GM23338 (cell line): ENCODE measurements around the gene MYOZ3. TPM values are rescaled to one million over a fixed set of nuclear protein-coding genes. Genes with fewer than 3 reads are reported as not detected.
A peak's percentile ranks its signal among the peaks of the same experiment; 100 is the strongest.

Experiments used
- ATAC-seq: fragments of 200-7000 bp; cut with Tn5 transposase; 3 replicates; pipeline ENCODE4 v1.9.1; 2020
- DNase-seq: peaks from one replicate; pipeline ENCODE4 v3.0.0-alpha.2; 2015; ENCODE audit warnings: low spot score
- H2AFZ ChIP-seq: fragments of 200-600 bp; sonication (generic); 2 replicates; pipeline ENCODE4 v1.8.0; 2016; ENCODE audit warnings: antibody characterized with exemption, mild to moderate bottlenecking, moderate library complexity
- H3F3A ChIP-seq: fragments of 200-600 bp; sonication (generic); replicated peaks from 2 replicates; pipeline ENCODE4 v1.8.0; 2017; ENCODE audit warnings: antibody characterized with exemption, mixed run types, low read depth
- H3K27ac ChIP-seq: fragments of 200-600 bp; sonication (generic); 2 replicates; pipeline ENCODE4 v1.6.1; 2016; ENCODE audit warnings: low read depth
- H3K27me3 ChIP-seq: fragments of 200-600 bp; sonication (generic); 2 replicates; pipeline ENCODE4 v1.8.0; 2016; ENCODE audit warnings: mild to moderate bottlenecking, mixed run types, moderate library complexity; ENCODE audit not compliant: insufficient read depth
- H3K36me3 ChIP-seq: fragments of 200-600 bp; sonication (generic); 2 replicates; pipeline ENCODE4 v1.8.0; 2016; ENCODE audit warnings: mild to moderate bottlenecking; ENCODE audit not compliant: insufficient read depth
- H3K4me1 ChIP-seq: fragments of 200-600 bp; sonication (generic); 2 replicates; pipeline ENCODE4 v1.8.0; 2016; ENCODE audit warnings: mild to moderate bottlenecking, moderate library complexity; ENCODE audit not compliant: insufficient read depth
- H3K4me2 ChIP-seq: fragments of 200-600 bp; sonication (generic); 2 replicates; pipeline ENCODE4 v1.7.1; 2017; ENCODE audit warnings: mixed run types
- H3K4me3 ChIP-seq: fragments of 200-600 bp; sonication (generic); 2 replicates; pipeline ENCODE4 v1.6.1; 2016; ENCODE audit warnings: mixed run types
- H3K79me2 ChIP-seq: fragments of 200-600 bp; sonication (generic); replicated peaks from 2 replicates; pipeline ENCODE4 v1.8.0; 2017; ENCODE audit warnings: mild to moderate bottlenecking; ENCODE audit not compliant: insufficient read depth
- H3K9me2 ChIP-seq: fragments of 200-600 bp; sonication (generic); 2 replicates; pipeline ENCODE4 v1.8.0; 2017; ENCODE audit not compliant: insufficient read depth
- H4K20me1 ChIP-seq: fragments of 200-600 bp; sonication (generic); replicated peaks from 2 replicates; pipeline ENCODE4 v1.8.0; 2017; ENCODE audit warnings: mild to moderate bottlenecking; ENCODE audit not compliant: insufficient read depth
- H3K27ac Mint-ChIP-seq: 2 replicates; pipeline ENCODE4 v1.8.0; 2020; ENCODE audit warnings: inconsistent platforms, mild to moderate bottlenecking, moderate library complexity, mixed read lengths
- H3K27me3 Mint-ChIP-seq: 3 replicates; pipeline ENCODE4 v1.8.0; 2022; ENCODE audit warnings: low read depth, mild to moderate bottlenecking, moderate library complexity, mixed read lengths, inconsistent platforms; ENCODE audit not compliant: insufficient read depth, poor library complexity
- H3K36me3 Mint-ChIP-seq: 3 replicates; pipeline ENCODE4 v1.8.0; 2021; ENCODE audit warnings: low read depth, mild to moderate bottlenecking, inconsistent platforms, moderate library complexity, mixed read lengths
- H3K4me1 Mint-ChIP-seq: 3 replicates; pipeline ENCODE4 v1.8.0; 2020; ENCODE audit warnings: mild to moderate bottlenecking, inconsistent platforms, mixed read lengths
- H3K4me3 Mint-ChIP-seq: 3 replicates; pipeline ENCODE4 v1.8.0; 2021; ENCODE audit warnings: moderate library complexity, mild to moderate bottlenecking, inconsistent platforms, mixed read lengths
- H3K9me3 Mint-ChIP-seq: 3 replicates; pipeline ENCODE4 v1.8.0; 2020; ENCODE audit warnings: moderate library complexity, mild to moderate bottlenecking, inconsistent platforms, mixed read lengths
- CREB1 ChIP-seq: fragments of 250-450 bp; sonication (Bioruptor Pico); IDR thresholded peaks from 2 replicates; pipeline ENCODE4 v1.5.0; 2020; ENCODE audit warnings: low read depth, mild to moderate bottlenecking, moderate library complexity
- EZH2 ChIP-seq: fragments of 200-600 bp; sonication (generic); IDR thresholded peaks from one replicate; pipeline ENCODE4 v1.8.0; 2017; ENCODE audit warnings: antibody characterized with exemption, mild to moderate bottlenecking, low read depth; ENCODE audit not compliant: unreplicated experiment
- EZH2phosphoT487 ChIP-seq: fragments of 200-600 bp; sonication (generic); IDR thresholded peaks from one replicate; pipeline ENCODE4 v1.8.1; 2018; ENCODE audit warnings: antibody characterized with exemption; ENCODE audit not compliant: unreplicated experiment
- NANOG ChIP-seq: IDR thresholded peaks from 2 replicates; pipeline ENCODE4 v1.6.1; 2016; ENCODE audit warnings: antibody characterized with exemption, borderline replicate concordance
- POLR2AphosphoS5 ChIP-seq: IDR thresholded peaks from 2 replicates; pipeline ENCODE4 v1.6.1; 2016; ENCODE audit warnings: antibody characterized with exemption, low read depth
- STAT1 ChIP-seq: IDR thresholded peaks from one replicate; pipeline ENCODE4 v1.6.1; 2016; ENCODE audit warnings: antibody characterized with exemption; ENCODE audit not compliant: unreplicated experiment
- ZNF114 ChIP-seq: fragments of 250-450 bp; sonication (Bioruptor Pico); IDR thresholded peaks from 2 replicates; pipeline ENCODE4 v1.5.0; 2020; ENCODE audit warnings: mild to moderate bottlenecking, moderate library complexity
- ZNF331 ChIP-seq: fragments of 250-450 bp; sonication (Bioruptor Pico); IDR thresholded peaks from 2 replicates; pipeline ENCODE4 v1.5.0; 2020; ENCODE audit warnings: low read depth, mild to moderate bottlenecking, moderate library complexity
- polyA plus RNA-seq: library from polyadenylated mRNA; unstranded; fragments of >200 nt; fragmentation: Nextera tagmentation; extraction: Ambion mirVana; gene quantifications from 2 replicates; pipeline ENCODE4 v1.2.1, GENCODE V29; 2016
- total RNA-seq: library from RNA; depleted of rRNA; stranded (reverse); fragments of >200 nt; shearing (Covaris generic); gene quantifications from 2 replicates; pipeline ENCODE4 v1.2.3, GENCODE V29; 2014
- TF ChIP-seq, protein P1 (sequence below): fragments of 250-450 bp; sonication (Bioruptor Pico); IDR thresholded peaks from 2 replicates; pipeline ENCODE4 v1.5.0; 2020; ENCODE audit warnings: mild to moderate bottlenecking, moderate library complexity
- TF ChIP-seq, protein P2 (sequence below): IDR thresholded peaks from one replicate; pipeline ENCODE4 v1.6.1; 2018; ENCODE audit warnings: antibody characterized with exemption; ENCODE audit not compliant: unreplicated experiment
- TF ChIP-seq, protein P3 (sequence below), 2 experiments: fragments of 200-600 bp in 1 of 2; sonication (generic) in 1 of 2; conservative IDR thresholded peaks; 2 replicates each; pipeline versions ENCODE4 v1.5.1 to v1.6.1; 2016 to 2017; ENCODE audit warnings: antibody characterized with exemption in 2 of 2, low read depth in 2 of 2, mild to moderate bottlenecking in 2 of 2, moderate library complexity in 1 of 2

Gene MYOZ3
- total and polyA plus RNA-seq, 2 experiments from 2014 or later = 12.7 to 13.8 TPM

DNA sequence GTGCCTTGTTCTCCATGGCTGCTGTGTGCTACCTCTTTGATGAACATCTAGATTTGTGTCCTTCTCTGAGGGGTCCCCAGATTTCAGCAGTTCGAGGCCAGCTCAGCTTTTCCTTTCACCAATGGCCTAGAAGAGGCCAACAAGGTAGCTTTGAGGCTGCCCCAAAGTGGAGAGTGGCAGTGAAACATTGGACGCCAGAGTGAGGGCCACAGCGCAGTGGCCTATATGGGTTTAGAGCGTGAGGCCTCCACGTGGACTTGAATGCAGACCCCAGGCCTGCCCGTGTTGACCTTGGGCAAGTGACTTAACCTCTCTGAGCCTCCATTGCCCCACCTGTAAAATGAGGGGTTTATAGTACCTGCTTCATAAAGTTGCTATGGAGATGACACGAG lies 11.8 kb downstream of the MYOZ3 start:
- TF ChIP-seq, protein P1, sequence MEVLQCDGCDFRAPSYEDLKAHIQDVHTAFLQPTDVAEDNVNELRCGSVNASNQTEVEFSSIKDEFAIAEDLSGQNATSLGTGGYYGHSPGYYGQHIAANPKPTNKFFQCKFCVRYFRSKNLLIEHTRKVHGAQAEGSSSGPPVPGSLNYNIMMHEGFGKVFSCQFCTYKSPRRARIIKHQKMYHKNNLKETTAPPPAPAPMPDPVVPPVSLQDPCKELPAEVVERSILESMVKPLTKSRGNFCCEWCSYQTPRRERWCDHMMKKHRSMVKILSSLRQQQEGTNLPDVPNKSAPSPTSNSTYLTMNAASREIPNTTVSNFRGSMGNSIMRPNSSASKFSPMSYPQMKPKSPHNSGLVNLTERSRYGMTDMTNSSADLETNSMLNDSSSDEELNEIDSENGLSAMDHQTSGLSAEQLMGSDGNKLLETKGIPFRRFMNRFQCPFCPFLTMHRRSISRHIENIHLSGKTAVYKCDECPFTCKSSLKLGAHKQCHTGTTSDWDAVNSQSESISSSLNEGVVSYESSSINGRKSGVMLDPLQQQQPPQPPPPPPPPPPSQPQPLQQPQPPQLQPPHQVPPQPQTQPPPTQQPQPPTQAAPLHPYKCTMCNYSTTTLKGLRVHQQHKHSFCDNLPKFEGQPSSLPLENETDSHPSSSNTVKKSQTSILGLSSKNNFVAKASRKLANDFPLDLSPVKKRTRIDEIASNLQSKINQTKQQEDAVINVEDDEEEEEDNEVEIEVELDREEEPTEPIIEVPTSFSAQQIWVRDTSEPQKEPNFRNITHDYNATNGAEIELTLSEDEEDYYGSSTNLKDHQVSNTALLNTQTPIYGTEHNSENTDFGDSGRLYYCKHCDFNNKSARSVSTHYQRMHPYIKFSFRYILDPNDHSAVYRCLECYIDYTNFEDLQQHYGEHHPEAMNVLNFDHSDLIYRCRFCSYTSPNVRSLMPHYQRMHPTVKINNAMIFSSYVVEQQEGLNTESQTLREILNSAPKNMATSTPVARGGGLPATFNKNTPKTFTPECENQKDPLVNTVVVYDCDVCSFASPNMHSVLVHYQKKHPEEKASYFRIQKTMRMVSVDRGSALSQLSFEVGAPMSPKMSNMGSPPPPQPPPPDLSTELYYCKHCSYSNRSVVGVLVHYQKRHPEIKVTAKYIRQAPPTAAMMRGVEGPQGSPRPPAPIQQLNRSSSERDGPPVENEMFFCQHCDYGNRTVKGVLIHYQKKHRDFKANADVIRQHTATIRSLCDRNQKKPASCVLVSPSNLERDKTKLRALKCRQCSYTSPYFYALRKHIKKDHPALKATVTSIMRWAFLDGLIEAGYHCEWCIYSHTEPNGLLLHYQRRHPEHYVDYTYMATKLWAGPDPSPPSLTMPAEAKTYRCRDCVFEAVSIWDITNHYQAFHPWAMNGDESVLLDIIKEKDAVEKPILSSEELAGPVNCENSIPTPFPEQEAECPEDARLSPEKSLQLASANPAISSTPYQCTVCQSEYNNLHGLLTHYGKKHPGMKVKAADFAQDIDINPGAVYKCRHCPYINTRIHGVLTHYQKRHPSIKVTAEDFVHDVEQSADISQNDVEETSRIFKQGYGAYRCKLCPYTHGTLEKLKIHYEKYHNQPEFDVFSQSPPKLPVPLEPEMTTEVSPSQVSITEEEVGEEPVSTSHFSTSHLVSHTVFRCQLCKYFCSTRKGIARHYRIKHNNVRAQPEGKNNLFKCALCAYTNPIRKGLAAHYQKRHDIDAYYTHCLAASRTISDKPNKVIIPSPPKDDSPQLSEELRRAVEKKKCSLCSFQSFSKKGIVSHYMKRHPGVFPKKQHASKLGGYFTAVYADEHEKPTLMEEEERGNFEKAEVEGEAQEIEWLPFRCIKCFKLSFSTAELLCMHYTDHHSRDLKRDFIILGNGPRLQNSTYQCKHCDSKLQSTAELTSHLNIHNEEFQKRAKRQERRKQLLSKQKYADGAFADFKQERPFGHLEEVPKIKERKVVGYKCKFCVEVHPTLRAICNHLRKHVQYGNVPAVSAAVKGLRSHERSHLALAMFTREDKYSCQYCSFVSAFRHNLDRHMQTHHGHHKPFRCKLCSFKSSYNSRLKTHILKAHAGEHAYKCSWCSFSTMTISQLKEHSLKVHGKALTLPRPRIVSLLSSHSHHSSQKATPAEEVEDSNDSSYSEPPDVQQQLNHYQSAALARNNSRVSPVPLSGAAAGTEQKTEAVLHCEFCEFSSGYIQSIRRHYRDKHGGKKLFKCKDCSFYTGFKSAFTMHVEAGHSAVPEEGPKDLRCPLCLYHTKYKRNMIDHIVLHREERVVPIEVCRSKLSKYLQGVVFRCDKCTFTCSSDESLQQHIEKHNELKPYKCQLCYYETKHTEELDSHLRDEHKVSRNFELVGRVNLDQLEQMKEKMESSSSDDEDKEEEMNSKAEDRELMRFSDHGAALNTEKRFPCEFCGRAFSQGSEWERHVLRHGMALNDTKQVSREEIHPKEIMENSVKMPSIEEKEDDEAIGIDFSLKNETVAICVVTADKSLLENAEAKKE (CRISPR knock-in tag) = no peak
- TF ChIP-seq NANOG (no peak), POLR2AphosphoS5 (no peak), EZH2phosphoT487 (no peak), STAT1 (no peak), CREB1 (CRISPR knock-in tag) (no peak), ZNF114 (CRISPR knock-in tag) (no peak), ZNF331 (CRISPR knock-in tag) (no peak), EZH2 (no peak)
- TF ChIP-seq, protein P2, sequence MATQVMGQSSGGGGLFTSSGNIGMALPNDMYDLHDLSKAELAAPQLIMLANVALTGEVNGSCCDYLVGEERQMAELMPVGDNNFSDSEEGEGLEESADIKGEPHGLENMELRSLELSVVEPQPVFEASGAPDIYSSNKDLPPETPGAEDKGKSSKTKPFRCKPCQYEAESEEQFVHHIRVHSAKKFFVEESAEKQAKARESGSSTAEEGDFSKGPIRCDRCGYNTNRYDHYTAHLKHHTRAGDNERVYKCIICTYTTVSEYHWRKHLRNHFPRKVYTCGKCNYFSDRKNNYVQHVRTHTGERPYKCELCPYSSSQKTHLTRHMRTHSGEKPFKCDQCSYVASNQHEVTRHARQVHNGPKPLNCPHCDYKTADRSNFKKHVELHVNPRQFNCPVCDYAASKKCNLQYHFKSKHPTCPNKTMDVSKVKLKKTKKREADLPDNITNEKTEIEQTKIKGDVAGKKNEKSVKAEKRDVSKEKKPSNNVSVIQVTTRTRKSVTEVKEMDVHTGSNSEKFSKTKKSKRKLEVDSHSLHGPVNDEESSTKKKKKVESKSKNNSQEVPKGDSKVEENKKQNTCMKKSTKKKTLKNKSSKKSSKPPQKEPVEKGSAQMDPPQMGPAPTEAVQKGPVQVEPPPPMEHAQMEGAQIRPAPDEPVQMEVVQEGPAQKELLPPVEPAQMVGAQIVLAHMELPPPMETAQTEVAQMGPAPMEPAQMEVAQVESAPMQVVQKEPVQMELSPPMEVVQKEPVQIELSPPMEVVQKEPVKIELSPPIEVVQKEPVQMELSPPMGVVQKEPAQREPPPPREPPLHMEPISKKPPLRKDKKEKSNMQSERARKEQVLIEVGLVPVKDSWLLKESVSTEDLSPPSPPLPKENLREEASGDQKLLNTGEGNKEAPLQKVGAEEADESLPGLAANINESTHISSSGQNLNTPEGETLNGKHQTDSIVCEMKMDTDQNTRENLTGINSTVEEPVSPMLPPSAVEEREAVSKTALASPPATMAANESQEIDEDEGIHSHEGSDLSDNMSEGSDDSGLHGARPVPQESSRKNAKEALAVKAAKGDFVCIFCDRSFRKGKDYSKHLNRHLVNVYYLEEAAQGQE = no peak
- TF ChIP-seq, protein P3, sequence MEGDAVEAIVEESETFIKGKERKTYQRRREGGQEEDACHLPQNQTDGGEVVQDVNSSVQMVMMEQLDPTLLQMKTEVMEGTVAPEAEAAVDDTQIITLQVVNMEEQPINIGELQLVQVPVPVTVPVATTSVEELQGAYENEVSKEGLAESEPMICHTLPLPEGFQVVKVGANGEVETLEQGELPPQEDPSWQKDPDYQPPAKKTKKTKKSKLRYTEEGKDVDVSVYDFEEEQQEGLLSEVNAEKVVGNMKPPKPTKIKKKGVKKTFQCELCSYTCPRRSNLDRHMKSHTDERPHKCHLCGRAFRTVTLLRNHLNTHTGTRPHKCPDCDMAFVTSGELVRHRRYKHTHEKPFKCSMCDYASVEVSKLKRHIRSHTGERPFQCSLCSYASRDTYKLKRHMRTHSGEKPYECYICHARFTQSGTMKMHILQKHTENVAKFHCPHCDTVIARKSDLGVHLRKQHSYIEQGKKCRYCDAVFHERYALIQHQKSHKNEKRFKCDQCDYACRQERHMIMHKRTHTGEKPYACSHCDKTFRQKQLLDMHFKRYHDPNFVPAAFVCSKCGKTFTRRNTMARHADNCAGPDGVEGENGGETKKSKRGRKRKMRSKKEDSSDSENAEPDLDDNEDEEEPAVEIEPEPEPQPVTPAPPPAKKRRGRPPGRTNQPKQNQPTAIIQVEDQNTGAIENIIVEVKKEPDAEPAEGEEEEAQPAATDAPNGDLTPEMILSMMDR (conservative IDR thresholded peaks at IDR 0.05; ENCODE audit: low read depth in 2 of 2) = no peak
- peaks cover 42% of the 10 kb centered on the region for H3K36me3 Mint-ChIP-seq
- Histone ChIP-seq H3K4me3 (peak overlapping the region; percentile 77), H4K20me1 (no peaks in the 10 kb centered on the region), H3K9me2 (no peaks in the 10 kb centered on the region), H3K4me1 (peaks cover 27% of the 10 kb centered on the region), H3K36me3 (no peaks in the 10 kb centered on the region; the same call in 1 of the 2 replicates), H3K27me3 (no peaks in the 10 kb centered on the region), H2AFZ (peak overlapping the region; percentile 75), H3F3A (peaks cover 26% of the 10 kb centered on the region), H3K79me2 (peaks cover 19% of the 10 kb centered on the region), H3K4me2 (peak overlapping the region; percentile 96), H3K27ac (peak overlapping the region; percentile 95)
- H3K4me1 Mint-ChIP-seq = peaks cover 35% of the 10 kb centered on the region
- H3K4me3 Mint-ChIP-seq = peak overlapping the region; percentile 91
- ATAC-seq = no peak
- H3K27me3 Mint-ChIP-seq = peaks cover 2% of the 10 kb centered on the region
- H3K9me3 Mint-ChIP-seq = peaks cover 4% of the 10 kb centered on the region; the same call in 1 of the 3 replicates
- H3K27ac Mint-ChIP-seq = peak overlapping the region; percentile 95
- DNase-seq = no peak
